GM19395 (cell line): Measurements from ENCODE around the gene PATJ.
"Not testable (repeated sequence)": the region's sequence is repeated elsewhere in the genome, so short reads cannot be mapped to it uniquely, and the experiment has no call there.

Experiments
- ATAC-seq: cut with Tn5 transposase; IDR thresholded peaks from one replicate; pipeline ENCODE4 v1.9.1; 2021; ENCODE audit warnings: mild to moderate bottlenecking, moderate library complexity; ENCODE audit not compliant: unreplicated experiment

PATJ gene

DNA sequence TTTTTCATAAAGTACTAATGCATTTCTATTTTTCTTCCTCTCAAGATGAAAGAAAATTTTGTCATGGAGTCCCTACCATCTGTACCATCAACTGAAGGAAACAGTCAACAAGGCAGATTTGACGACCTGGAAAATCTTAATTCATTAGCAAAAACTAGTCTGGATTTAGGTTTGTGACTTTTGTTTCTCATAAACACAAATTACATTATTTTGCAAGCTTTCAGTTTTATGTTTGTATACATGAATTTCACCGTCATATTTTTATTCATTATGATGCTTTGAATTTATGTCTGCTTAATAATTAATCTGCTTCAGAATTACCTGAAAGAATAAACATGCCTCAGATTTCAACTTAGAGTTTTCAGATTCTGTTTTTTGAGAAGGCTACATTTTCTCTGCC lies 132.9 kb downstream of the PATJ start:
- no peak for ATAC-seq

DNA sequence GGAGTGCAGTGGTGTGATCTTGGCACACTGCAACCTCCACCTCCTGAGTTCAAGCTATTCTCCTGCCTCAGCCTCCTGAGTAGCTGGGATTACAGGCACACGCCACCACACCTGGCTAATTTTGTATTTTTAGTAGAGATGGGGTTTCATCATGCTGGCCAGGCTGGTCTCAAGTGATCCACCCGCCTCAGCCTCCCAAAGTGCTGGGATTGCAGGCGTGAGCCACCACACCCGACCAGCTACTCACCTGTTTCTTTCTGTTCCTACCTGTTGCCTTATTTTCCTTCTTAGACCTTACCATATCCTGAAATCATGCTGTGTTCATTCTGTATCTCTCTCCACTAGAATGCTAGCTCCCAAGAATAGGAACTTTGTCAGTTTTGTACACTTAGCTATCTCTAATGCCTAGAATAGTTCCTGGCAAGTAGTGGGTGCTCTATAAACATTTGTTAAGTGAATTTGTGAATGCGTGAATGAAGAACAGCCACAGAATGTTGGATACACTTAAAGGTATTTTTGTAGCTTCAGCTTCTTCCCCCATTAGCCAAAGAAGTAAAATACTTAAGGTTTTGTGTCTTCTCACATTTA lies 137.7 kb downstream of the PATJ start:
- not testable (repeated sequence) for ATAC-seq

DNA sequence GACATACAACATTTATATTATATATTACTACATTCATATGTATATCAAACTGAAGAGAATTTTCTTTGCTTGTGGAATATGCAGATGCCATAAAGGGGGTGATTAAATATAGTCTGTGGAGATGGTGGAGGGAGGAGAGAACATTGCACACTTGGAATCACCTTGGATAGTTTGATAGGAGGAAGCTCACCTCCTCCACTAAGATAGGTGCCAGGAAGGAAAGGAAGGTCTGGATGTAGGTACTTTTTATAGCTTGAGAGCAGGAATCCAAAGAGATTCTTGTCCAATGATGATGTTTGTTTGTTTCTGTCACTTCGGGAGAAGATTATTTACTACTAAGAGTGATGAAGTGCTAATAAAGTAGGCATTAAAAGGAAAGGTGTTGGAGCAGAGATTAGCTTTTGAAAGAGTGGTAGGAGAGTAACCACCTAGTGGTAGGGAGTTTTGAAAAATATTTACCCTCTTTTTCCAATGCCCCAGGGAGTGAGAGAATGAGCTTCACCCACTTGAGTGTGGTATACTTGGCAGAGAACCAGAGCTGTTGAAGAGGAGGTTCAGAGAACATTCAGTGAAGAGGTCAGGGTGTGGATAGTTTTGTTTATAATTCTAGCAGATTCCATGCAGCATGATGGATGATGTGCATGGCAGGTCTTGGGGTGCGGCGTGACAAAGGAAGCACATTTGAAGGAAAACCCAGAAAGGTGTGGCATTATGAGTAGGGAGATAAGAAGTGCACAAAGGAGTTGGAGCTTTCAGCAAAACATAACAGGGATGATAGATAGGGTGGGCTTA lies 145.0 kb downstream of the PATJ start:
- ATAC-seq: no peak

DNA sequence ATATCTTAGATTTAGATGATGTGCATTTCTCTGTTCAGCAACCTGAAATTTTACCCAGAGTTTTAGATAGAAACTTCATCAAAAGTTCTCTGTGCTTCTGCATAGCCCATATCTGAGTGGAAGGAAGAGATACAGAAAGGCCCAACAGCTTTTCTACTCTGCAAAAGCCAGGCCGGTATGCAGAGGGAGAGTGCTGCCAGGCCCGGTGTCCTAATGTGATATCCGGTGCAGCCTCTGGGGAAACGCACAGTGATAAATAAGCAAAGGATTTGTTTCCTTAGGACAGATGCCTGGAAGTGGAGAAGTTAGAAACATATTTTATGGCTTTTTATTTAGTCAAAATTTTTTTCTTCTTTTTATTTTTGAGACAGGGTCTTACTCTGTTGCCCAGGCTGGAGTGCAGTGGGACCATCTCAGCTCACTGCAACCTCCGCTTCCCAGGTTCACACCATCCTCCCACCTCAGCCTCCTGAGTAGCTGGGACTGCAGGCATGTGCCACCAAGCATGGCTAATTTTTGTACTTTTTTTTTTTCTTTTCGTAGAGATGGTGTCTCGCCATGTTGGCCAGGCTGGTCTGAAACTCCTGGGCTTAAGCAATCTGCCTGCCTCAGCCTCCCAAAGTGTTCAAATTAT lies 145.8 kb downstream of the PATJ start:
- no peak for ATAC-seq

DNA sequence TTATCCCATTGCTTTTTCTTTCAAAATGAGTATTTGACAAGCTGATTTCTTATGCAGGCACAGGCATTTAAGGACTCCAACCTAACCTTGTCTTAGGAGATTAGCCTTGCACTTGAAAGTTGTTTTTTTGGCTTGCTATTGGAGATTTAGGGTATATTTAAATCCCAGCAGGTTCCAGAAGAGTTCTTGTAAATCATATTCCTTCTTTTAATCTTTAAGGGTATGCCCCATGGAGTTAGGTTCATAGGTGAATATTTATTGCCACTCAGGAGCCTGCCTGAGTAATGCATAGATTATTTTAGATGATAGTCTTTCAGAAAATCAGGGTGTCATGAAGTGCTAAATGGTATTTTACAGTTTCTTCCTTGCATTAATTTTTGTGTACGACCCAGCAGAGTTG lies 146.5 kb downstream of the PATJ start:
- ATAC-seq: no peak

DNA sequence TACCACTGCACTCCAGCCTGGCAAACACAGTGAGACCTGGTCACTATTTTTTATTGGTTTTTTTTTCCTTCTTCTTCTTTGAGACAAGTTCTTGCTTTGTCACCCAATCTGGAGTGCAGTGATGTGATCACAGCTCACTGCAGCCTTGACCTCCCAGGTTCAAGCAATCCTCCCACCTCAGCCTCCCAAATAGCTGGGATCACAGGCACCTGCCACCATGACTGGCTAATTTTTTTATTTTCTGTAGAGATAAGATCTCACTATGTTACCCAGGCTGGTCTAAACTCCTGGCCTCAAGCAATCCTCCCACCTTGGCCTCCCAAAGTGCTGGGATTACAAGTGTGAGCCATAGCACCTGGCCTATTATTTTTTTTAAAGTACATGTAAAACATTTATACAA lies 148.2 kb downstream of the PATJ start:
- ATAC-seq: not testable (repeated sequence)

DNA sequence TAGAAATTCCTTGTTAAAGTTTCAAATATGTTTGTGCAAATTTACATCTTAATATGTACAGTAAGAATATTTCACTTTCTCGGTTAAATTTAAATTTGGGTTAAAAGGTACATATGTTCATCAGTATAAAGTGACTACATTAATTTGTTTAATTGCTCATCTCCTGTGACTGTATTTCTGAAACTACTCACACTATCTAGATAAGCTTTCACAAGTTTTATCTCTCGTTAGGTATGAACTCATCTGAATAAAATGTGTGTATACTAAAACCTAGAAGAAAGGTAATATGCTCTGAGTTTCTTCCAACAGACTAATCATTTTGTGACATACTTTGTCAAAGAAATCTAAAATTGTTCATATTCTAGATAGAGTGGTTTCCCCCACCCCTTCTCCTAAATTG lies 150.7 kb downstream of the PATJ start:
- ATAC-seq: no peak

DNA sequence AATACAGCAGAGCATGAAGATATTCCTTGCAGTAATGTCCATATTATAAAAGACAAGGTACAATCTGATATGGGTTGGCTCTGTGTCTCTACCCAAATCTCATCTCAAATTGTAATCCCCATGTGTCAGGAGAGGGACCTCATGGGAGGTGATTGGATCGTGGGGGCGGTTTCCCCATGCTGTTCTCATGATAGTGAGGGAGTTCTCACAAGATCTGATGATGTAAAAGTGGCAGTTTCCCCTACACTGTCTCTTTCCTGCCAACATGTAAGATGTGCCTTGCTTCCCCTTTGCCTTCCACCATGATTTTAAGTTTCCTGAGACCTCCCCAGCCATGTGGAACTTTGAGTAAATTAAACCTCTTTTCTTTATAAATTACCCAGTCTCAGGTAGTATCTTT lies 152.0 kb downstream of the PATJ start:
- ATAC-seq: not testable (repeated sequence)

DNA sequence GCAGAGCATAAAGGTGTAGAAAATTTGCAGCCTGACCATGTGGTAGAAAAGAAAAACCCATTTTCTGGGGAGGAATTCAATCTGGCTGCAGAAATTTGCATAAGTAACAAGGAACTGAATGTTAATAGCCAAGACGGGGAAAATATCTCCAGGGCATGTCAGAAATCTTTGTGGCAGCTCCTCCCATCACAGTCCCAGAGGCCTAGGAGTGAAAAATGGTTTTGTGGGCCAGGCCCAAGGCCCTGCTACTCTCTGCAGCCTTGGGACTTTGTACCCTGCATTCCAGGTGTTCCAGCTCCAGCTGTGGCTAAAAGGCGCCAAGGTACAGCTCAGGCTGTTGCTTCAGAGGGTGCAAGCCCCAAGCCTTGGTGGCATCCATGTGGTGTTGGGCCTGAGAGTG lies 152.9 kb downstream of the PATJ start:
- ATAC-seq: no peak

DNA sequence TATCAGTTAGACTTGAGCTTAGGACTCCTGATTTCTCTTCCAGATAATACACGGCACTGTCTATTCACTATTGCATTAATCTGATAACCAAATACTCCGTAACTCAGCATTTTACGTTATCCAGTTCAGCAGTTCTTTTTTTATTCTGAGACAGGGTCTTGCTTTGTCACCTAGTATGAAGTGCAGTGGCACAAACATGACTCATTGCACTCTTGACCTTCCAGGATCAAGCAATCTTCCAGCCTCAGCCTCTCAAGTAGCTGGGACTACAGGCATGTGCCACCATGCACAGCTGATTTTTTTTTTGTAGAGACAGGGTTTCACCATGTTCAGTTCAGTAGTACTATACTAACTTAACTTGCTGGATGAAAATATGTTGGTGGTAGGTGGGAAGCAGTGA lies 156.4 kb downstream of the PATJ start:
- no peak for ATAC-seq

DNA sequence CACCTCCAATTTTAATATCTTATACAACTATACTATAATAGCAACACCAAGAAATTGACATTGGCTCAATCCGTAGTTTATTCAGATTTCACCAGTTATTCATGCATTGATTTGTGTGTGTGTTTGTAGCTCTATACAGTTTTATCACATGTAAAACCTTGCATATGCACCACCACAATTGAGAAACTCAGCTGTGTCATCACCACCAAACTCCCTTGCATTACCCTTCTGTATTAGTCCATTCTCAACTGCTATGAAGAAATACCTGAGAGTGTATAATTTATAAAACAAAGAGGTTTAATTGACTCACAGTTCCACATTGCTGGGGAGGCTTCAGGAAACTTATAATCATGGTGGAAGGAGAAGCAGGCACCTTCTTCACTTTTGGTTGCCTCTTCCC lies 162.1 kb downstream of the PATJ start:
- ATAC-seq: no peak

DNA sequence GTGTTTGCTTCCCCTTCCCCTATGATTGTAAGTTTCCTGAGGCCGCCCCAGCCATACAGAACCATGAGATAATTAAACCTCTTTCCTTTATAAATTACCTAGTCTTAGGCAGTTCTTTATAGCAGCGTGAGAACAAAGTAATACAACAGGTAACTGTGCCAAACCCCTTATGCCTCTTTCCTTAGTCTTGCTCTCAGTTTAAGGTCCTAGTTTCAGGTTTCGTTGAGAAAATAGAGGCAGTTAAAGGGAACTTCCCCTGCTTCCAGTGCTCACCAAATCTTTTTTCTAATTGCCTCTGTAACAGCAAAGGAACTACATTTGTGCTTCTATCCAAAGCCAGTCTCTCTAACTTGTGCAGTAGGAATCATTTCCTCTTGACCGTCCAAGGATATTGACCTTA lies 164.8 kb downstream of the PATJ start:
- ATAC-seq: no peak

DNA sequence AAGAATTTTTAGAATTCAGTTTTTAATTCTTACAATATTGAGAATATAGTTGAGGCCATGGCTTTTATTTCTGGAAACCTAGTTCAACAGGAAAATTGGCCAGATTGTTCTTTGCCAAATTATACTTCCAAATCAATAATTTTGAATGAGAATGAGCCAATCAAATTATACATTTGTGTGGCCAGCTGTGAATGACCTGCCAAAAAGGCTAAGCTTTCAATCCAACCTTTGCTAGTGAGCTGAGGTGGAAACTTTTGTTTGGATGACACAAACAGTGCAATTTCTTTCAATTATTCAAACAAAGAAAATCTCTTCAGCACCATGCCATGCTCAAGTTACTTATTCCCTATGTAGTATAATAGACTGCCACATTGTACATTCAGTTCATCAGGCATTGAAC lies 167.8 kb downstream of the PATJ start:
- ATAC-seq: no peak

DNA sequence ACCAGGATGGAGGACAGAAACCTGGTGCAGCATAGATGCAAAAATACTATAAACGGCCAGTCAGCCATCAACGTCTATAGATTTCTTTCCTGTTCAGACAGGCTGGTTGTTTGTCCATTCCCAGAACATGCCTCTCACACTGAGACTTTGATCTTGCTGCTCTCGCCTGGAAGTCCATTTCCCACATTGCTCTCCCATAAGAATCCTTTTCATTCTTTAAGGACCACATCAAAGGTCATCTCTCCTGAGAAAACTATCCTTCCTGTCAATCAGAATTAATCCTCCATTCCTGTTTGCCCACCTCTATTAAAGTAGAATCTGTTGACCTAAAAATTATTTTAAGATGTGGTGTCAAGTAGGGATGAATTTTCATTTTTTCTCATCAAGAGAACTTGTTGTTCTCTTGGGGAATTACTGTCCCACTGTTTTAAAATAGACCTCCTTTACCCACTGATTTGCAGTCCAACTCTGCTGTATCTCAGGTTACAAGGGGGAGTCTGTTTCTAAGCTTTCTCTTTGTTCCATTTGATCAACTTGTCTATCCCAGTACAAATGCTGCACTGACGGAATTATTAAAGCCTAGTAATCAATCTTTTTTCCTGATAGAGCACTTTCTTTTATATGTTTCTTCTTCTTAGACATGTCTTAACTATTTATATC lies 172.7 kb downstream of the PATJ start:
- no peak for ATAC-seq

DNA sequence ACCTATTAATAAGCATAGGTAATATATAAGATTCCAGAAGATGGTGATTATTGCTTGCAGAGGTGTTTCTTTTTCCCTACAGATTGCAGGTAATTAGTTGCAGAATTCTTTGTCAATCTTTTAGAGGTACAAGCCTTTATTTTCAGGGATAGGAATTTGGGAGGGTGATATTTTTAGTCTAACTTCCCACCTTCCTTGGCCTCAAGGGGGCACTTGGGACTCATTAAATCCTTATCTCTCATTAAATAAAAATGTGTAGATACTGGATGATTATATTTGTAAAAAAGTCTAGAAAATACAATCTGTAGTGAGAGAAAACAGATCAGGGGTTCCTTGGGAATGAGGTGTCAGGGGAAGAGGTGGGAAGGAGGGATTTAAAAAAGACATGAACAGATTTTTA lies 179.2 kb downstream of the PATJ start:
- no peak for ATAC-seq

DNA sequence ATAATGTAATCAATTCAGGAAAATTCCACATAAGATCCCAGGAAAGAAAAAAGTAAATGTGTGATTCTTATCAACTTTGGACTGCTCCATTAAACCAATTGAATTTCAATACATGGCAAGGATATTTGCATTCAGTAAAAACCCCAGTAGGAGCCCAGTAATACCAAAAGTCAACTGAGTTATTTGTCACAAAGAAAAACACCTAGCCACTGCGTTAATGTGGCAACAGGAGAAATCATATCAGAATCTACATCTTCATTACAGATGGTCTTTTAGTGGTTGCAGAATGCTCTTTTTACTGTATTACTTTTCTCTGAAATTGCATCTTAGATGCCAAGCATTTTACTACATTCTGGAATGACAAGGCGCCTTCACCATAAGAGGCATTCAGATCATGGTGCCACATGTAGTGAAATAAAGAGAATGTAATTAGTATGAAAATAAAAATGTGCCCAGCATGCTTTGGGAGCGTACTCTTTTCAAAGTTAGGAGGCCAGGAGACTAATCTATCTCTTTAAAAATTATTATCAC lies 180.7 kb downstream of the PATJ start:
- no peak for ATAC-seq

DNA sequence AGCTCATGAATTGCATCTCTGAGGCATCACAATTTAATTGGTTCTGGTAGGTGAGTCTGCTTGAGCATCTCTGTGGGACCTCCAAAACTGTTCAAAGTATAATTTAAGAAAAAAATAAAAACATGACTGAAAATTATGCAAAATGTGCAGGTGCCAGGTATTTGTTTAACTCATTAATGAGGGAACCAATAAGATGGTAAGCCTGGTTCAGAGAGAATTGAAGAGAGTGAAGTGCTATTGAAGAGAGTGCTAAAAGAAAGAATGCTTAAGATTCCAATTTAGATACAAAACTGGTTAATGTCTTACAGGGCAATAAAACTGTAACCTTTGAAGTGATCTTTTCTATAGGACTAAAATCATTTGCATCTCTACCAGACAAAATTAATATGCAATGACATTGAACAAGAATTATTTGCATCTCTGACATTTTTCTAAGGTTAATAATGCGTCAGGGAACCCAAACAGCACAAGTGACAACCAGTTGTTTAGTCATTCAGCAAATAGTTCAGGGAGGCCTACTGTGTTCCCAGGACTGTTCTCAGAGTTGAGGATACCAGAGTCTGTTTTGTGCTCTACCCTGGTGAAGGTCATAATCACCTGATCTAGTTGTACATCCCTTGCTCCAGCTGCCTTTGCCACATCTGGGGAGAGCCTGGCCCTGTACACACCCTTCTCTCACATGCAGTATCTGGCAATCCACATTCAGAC lies 183.5 kb downstream of the PATJ start:
- no peak for ATAC-seq

DNA sequence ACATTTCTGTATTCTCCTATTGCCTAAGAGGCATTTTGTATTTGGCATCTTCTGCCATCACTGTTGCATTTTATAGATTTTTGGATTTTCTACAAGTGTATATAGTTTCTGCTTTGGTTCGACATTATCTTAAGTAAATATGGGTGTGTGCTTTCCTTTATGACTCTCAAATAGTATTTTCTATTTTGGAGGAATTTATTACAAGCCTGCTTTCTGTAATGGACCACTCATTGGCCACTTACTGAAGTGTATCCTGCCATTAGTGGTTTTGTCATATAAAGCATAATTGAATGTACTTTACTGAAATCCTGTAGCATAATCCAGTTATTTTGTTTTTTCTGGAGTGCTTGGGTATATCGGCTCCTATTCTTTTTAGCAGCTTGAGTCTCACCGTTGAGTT lies 184.3 kb downstream of the PATJ start:
- no peak for ATAC-seq

DNA sequence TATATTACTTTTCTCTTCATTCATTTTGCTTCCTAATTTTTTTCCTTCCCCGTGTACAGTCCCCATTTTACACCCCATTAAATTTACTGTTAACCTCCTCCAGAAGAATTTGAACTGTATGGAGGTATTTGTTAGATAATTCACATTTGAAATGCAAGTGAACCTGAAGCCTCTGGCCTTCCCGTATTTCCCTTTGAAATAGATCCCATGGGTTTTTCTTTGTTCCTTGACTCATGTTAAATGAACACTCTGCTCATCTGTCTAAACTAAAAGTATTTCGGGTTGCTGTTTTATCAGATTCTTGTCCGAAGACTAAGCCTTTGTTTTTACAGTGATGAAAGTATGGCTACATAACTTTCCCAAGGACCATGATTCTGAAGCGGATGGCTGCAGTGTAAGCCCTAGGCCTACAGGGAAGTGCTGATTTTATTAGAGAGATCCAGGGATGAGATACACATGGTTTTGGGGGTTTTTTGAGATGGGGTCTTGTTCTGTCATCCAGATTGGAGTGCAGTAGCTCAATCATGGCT lies 187.9 kb downstream of the PATJ start:
- ATAC-seq: no peak

DNA sequence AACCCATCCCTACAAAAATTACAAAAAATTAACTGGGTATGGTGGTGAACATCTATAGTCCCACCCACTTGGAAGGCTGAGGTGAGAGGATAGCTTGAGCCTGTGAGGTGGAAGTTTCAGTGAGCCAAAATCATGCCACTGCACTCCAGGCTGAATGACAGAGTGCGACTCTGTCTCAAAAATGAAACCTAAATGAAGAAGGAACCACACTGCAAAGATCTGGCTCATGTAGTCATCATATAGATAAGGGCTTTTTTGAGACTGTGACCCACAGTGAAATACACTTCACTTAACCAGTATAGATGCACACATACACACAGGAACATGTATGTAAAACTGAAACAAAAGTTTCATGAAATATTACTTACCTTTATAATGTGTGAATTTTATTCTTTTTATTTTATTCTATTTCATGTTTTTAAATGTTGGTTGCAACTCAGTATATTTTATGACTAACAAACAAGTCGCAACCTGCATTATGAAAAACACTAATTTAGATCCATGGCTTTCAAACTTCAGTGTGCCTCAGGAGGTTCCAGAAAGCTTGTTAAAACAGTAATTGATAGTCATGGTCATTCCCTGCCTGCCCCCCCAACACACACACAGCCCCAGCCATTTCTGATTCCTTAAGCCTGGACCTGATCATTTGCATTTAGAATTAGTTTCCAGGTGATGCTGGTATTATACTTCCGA lies 189.5 kb downstream of the PATJ start:
- ATAC-seq: no peak
